Kidney epithelial cell (primary cell): ENCODE measurements around the gene KBTBD7. TPM values are rescaled to one million over a fixed set of nuclear protein-coding genes. Genes with fewer than 3 reads are reported as not detected.

Source experiments
- DNase-seq: peaks from one replicate; pipeline ENCODE4 v3.0.0-alpha.2; 2010; ENCODE audit warnings: low read depth
- H3K27me3 ChIP-seq: 2 replicates; pipeline ENCODE4 v1.6.0; 2011; ENCODE audit warnings: low read length; ENCODE audit not compliant: control insufficient read depth, insufficient read depth
- H3K36me3 ChIP-seq: 2 replicates; pipeline ENCODE4 v1.5.1; 2011; ENCODE audit warnings: low read length; ENCODE audit not compliant: control insufficient read depth, insufficient read depth
- H3K4me3 ChIP-seq: 2 replicates; pipeline ENCODE4 v1.5.1; 2011; ENCODE audit warnings: low read depth, mild to moderate bottlenecking, control low read depth, low read length
- total RNA-seq: library from RNA; depleted of rRNA; stranded (reverse); fragments of >200 nt; gene quantifications from 2 replicates; pipeline ENCODE4 v1.2.3, GENCODE V29; 2015
- TF ChIP-seq, protein P1 (sequence below): IDR thresholded peaks from 2 replicates; pipeline ENCODE4 v1.5.1; 2011; ENCODE audit warnings: mild to moderate bottlenecking, moderate library complexity, low read length, control low read depth, inconsistent platforms; ENCODE audit not compliant: insufficient read depth, poor library complexity, severe bottlenecking

Gene KBTBD7
- total RNA-seq, 1 donor from 2014 or later = 3.3 TPM

GRCh38 chr13:41203810-41204209, 9.4 kb upstream of the KBTBD7 start:
- TF ChIP-seq, protein P1, sequence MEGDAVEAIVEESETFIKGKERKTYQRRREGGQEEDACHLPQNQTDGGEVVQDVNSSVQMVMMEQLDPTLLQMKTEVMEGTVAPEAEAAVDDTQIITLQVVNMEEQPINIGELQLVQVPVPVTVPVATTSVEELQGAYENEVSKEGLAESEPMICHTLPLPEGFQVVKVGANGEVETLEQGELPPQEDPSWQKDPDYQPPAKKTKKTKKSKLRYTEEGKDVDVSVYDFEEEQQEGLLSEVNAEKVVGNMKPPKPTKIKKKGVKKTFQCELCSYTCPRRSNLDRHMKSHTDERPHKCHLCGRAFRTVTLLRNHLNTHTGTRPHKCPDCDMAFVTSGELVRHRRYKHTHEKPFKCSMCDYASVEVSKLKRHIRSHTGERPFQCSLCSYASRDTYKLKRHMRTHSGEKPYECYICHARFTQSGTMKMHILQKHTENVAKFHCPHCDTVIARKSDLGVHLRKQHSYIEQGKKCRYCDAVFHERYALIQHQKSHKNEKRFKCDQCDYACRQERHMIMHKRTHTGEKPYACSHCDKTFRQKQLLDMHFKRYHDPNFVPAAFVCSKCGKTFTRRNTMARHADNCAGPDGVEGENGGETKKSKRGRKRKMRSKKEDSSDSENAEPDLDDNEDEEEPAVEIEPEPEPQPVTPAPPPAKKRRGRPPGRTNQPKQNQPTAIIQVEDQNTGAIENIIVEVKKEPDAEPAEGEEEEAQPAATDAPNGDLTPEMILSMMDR = no peak
- Histone ChIP-seq H3K36me3 (no peaks in the 10 kb centered on the region), H3K4me3 (no peak overlapping the region), H3K27me3 (no peaks in the 10 kb centered on the region)
- DNase-seq = no peak

- Histone ChIP-seq H3K36me3 (no peaks in the 10 kb centered on the region), H3K4me3 (no peak overlapping the region), H3K27me3 (no peaks in the 10 kb centered on the region)
- DNase-seq = no peak
- TF ChIP-seq, protein P1 = no peak
These were observed 5.8 kb upstream of the KBTBD7 start for GRCh38 chr13:41200126-41200525.

DNA sequence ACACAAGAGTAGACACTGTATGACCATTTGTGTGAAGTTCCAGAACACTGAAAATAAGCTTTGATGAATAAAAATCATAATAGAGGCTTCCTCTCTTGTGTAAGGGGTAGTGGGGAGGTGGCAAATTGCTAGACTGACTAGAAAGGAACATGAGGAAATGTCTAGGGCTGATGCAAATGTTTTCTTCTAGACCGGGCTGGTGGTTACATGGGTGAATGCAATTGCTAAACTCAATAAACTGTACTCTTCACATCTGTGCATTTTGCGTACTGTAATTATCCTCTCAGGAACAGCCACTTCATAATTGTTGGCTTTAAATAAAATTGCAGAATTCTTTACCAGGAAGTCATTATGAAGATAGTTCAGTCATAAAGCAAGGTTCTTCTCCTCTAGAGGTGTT, 5.2 kb upstream of the KBTBD7 start:
- no peak overlapping the region for H3K4me3 ChIP-seq
- TF ChIP-seq, protein P1 = no peak
- no peaks in the 10 kb centered on the region for H3K27me3 ChIP-seq
- no peak for DNase-seq
- no peaks in the 10 kb centered on the region for H3K36me3 ChIP-seq

- H3K27me3 ChIP-seq = no peaks in the 10 kb centered on the region
- no peak overlapping the region for H3K4me3 ChIP-seq
- TF ChIP-seq, protein P1 = no peak
- DNase-seq = no peak
- H3K36me3 ChIP-seq = no peaks in the 10 kb centered on the region
These were observed 4.7 kb upstream of the KBTBD7 start for GRCh38 chr13:41199079-41199478.

GRCh38 chr13:41196620-41197019, 2.3 kb upstream of the KBTBD7 start:
- Histone ChIP-seq H3K27me3 (no peaks in the 10 kb centered on the region), H3K4me3 (no peak overlapping the region), H3K36me3 (no peaks in the 10 kb centered on the region)
- TF ChIP-seq, protein P1 = peak; percentile 11
- no peak for DNase-seq

DNA sequence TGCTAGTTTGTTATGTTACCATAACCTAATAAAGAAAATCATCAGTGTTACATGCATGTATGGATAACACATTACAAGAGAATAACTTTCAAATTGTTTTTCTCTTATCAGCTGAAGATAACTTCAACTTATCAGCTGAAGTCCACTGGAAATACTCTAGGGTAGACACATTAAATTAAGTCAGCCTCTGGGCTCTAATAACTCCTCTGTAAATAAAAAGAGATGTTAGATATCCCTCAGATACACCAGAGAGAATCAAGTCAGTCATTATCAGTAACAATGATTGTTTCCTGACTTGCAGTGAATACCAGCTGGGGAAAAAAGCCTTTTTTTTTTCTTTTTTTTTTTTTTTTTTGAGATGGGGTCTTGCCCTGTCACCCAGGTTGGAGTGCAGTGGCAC, 1.6 kb upstream of the KBTBD7 start:
- Histone ChIP-seq H3K4me3 (no peak overlapping the region), H3K27me3 (no peaks in the 10 kb centered on the region), H3K36me3 (no peaks in the 10 kb centered on the region)
- TF ChIP-seq, protein P1 = no peak
- DNase-seq = no peak
